Panc1 (cell line): Measurements from ENCODE around the gene SLC66A2. TPM values are rescaled to one million over a fixed set of nuclear protein-coding genes. Genes with fewer than 3 reads are reported as not detected.

ENCODE experiments used
- ATAC-seq: fragments of 200-7000 bp; cut with Tn5 transposase; 2 replicates; pipeline ENCODE4 v1.9.1; 2020; ENCODE audit warnings: mild to moderate bottlenecking, moderate library complexity
- BruUV-seq: library from RNA; stranded (reverse); fragments of 400-500 nt; replicated peaks from 2 replicates; lab custom pipeline; 2021; lab: Mats Ljungman, UMichigan
- CTCF ChIA-PET: fragments of 300-600 bp; sonication (Branson Sonifier 250); formaldehyde crosslinking; loops from one replicate; lab custom pipeline; 2022; ENCODE audit warnings: antibody characterized with exemption; lab: Charles Lee
- POLR2A ChIA-PET: fragments of 300-600 bp; sonication (Branson Sonifier 250); formaldehyde crosslinking; loops from one replicate; lab custom pipeline; 2022; ENCODE audit warnings: antibody characterized with exemption; lab: Charles Lee
- DNase-seq: peaks from one replicate; pipeline ENCODE4 v3.0.0-alpha.2; 2010; ENCODE audit warnings: low read depth, low spot score
- H3K27ac ChIP-seq: 2 replicates; pipeline ENCODE4 v1.5.1; 2011; ENCODE audit warnings: mild to moderate bottlenecking, low read length, inconsistent platforms
- H3K27me3 ChIP-seq: fragments of 200-500 bp; sonication (Bioruptor generic); 2 replicates; pipeline ENCODE4 v1.6.0; 2014; ENCODE audit warnings: low read length, inconsistent platforms; ENCODE audit not compliant: control insufficient read depth, insufficient read depth
- H3K36me3 ChIP-seq: fragments of 200-500 bp; sonication (Bioruptor generic); 2 replicates; pipeline ENCODE4 v1.5.1; 2014; ENCODE audit warnings: inconsistent platforms, mild to moderate bottlenecking, low read length, moderate library complexity; ENCODE audit not compliant: control insufficient read depth, insufficient read depth
- H3K4me1 ChIP-seq: 2 replicates; pipeline ENCODE4 v1.5.1; 2011; ENCODE audit warnings: inconsistent platforms, mild to moderate bottlenecking, low read length, moderate library complexity; ENCODE audit not compliant: control insufficient read depth, insufficient read depth
- H3K4me3 ChIP-seq, 2 experiments: 2 replicates each; pipeline ENCODE4 v1.5.1; 2011 to 2012; ENCODE audit warnings: low read depth in 2 of 2, low read length in 2 of 2, mild to moderate bottlenecking in 2 of 2, inconsistent platforms in 1 of 2, moderate library complexity in 1 of 2
- H3K9me3 ChIP-seq: fragments of 200-500 bp; sonication (Bioruptor generic); 2 replicates; pipeline ENCODE4 v1.5.1; 2014; ENCODE audit warnings: low read depth, mild to moderate bottlenecking, inconsistent platforms, low read length, moderate library complexity; ENCODE audit not compliant: control insufficient read depth, insufficient read depth
- POLR2AphosphoS5 ChIP-seq: IDR thresholded peaks from 2 replicates; pipeline ENCODE4 v1.6.1; 2012; ENCODE audit warnings: mild to moderate bottlenecking, low read depth, low read length, moderate library complexity
- REST ChIP-seq, 2 experiments: IDR thresholded peaks; 2 replicates each; pipeline ENCODE4 v1.6.1; 2011 to 2012; ENCODE audit warnings: low read depth in 2 of 2, control low read depth in 1 of 2, low read length in 1 of 2, mild to moderate bottlenecking in 1 of 2, moderate library complexity in 1 of 2; ENCODE audit not compliant: insufficient read depth in 1 of 2
- SIN3A ChIP-seq: IDR thresholded peaks from 2 replicates; pipeline ENCODE4 v1.6.1; 2012; ENCODE audit warnings: low read depth, mild to moderate bottlenecking, low read length, moderate library complexity, borderline replicate concordance; ENCODE audit not compliant: insufficient read depth
- TCF7L2 ChIP-seq: IDR thresholded peaks from 2 replicates; pipeline ENCODE4 v1.6.1; 2011; ENCODE audit warnings: mild to moderate bottlenecking, low read depth, low read length, inconsistent platforms
- in situ Hi-C: cut with HindIII; loops from 2 replicates; pipeline ENCODE4 v1.10.0; 2016; ENCODE audit warnings: low sequenced_read_pairs, low pct_unique_long_range_greater_than_20kb
- intact Hi-C: fragments of 100-400 bp; cut with micrococcal nuclease; formaldehyde crosslinking; loops from one replicate; pipeline ENCODE4 v1.10.0; 2022; ENCODE audit not compliant: unreplicated experiment
- total RNA-seq: library from RNA; stranded (reverse); gene quantifications from one replicate; pipeline ENCODE4 v1.2.1, GENCODE V29; 2021; ENCODE audit not compliant: unreplicated experiment
- TF ChIP-seq, protein P1 (sequence below): fragments of 450-650 bp; IDR thresholded peaks from 2 replicates; pipeline ENCODE4 v1.5.1; 2017; ENCODE audit warnings: mild to moderate bottlenecking

The SLC66A2 gene
- total RNA-seq, 1 experiment from 2014 or later, result 92.5 TPM

DNA sequence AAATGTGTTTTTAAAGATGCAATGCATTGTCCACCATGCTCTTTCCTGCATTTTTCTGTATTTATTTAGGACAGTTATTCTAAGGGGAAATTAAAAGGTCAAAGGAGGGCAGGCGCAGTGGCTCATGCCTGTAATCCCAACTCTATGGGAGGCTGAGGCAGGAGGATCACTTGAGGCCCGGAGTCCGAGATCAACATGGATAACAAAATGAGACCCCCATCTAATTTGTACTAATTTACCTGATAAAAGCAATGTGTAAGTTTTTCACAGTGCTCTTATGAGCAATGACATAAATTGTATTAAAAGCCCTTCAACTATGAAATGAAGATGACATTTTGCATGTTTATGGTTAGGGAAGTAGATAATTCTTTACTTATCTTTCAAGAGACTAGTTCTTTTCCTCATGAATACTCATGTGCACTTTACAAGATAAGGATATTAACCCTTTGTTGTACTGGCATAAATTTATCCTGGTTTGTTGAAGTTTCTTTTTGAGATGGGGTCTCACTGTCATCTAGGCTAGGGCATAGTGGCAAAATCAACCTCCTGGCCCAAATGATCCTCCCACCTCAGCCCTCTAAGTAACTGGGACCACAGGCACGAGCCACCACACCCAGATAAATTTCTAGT, 22.7 kb upstream of the SLC66A2 start:
- Histone ChIP-seq H3K4me1 (0 out of 2 replicates have a peak, but pooled peaks cover 7% of the 10 kb centered on the region), H3K4me3 (no peak overlapping the region), H3K9me3 (no peaks in the 10 kb centered on the region), H3K27me3 (no peaks in the 10 kb centered on the region), H3K36me3 (peaks cover 13% of the 10 kb centered on the region), H3K27ac (no peak overlapping the region)
- ChIA-PET CTCF (no interaction called here), POLR2A (interaction anchor here (0.6 kb wide), 1 partner anchor 205 kb away, joined by 10 read pairs; no protein-coding TSS in a partner anchor)
- TF ChIP-seq REST (IDR thresholded peaks at IDR 0.05; ENCODE audit: insufficient read depth in 1 of 2, low read depth in 2 of 2, low read length in 1 of 2), result no peak
- TF ChIP-seq POLR2AphosphoS5, result no peak
- TF ChIP-seq SIN3A, result no peak
- TF ChIP-seq, protein P1, sequence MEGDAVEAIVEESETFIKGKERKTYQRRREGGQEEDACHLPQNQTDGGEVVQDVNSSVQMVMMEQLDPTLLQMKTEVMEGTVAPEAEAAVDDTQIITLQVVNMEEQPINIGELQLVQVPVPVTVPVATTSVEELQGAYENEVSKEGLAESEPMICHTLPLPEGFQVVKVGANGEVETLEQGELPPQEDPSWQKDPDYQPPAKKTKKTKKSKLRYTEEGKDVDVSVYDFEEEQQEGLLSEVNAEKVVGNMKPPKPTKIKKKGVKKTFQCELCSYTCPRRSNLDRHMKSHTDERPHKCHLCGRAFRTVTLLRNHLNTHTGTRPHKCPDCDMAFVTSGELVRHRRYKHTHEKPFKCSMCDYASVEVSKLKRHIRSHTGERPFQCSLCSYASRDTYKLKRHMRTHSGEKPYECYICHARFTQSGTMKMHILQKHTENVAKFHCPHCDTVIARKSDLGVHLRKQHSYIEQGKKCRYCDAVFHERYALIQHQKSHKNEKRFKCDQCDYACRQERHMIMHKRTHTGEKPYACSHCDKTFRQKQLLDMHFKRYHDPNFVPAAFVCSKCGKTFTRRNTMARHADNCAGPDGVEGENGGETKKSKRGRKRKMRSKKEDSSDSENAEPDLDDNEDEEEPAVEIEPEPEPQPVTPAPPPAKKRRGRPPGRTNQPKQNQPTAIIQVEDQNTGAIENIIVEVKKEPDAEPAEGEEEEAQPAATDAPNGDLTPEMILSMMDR, result no peak
- TF ChIP-seq TCF7L2, result no peak
- DNase-seq (no peak), ATAC-seq (no peak)
- in situ Hi-C loops, result no loop called here
- intact Hi-C loops, result loop anchor here (10.0 kb wide), 1 partner anchor 171 kb away; no protein-coding TSS in a partner anchor
- no TSS peak for BruUV-seq

DNA sequence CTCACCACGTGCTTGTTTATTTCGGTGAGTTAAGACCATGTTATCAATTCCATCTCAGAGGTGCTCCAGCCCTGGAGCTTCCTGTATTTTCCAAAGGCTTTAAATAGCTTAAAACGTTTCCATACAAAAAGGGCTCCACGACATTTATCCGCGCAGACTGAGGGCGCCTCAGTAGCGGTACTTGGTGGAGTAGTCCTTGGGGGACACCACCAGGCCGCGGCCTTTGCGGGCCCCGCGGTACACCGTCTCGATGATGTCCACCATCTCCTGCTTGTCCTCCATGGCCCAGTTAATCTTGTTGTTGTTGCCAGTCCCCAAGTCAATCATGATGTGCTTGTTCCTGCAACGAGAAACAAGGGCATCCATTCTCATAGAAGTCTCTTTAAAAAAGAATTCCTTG, 22.1 kb upstream of the SLC66A2 start:
- Histone ChIP-seq H3K4me1 (0 out of 2 replicates have a peak, but pooled peaks cover 7% of the 10 kb centered on the region), H3K27me3 (no peaks in the 10 kb centered on the region), H3K9me3 (no peaks in the 10 kb centered on the region), H3K27ac (no peak overlapping the region), H3K36me3 (peaks cover 13% of the 10 kb centered on the region), H3K4me3 (no peak overlapping the region)
- ATAC-seq (no peak), DNase-seq (no peak)
- TF ChIP-seq REST (IDR thresholded peaks at IDR 0.05; ENCODE audit: insufficient read depth in 1 of 2, low read depth in 2 of 2, low read length in 1 of 2) (no peak), POLR2AphosphoS5 (no peak), SIN3A (no peak), TCF7L2 (no peak)
- TF ChIP-seq, protein P1, result no peak
- CTCF ChIA-PET, result no interaction called here
- BruUV-seq, result no TSS peak
- intact Hi-C loops, result loop anchor here (10.0 kb wide), 1 partner anchor 171 kb away; no protein-coding TSS in a partner anchor
- POLR2A ChIA-PET, result no interaction called here
- in situ Hi-C loops, result no loop called here
